Sigmoid colon (tissue), 7 donors: ENCODE data around the gene NOP10. TPM values are rescaled to one million over a fixed set of nuclear protein-coding genes. Genes with fewer than 3 reads are reported as not detected.

ENCODE experiments used
- DNase-seq: peaks from one replicate; pipeline ENCODE4 v3.0.0-alpha.2; 2019
- H3K27ac ChIP-seq, 4 donors: fragments of 200-600 bp; sonication (generic); one replicate each; pipeline ENCODE4 v1.5.1; 2016 to 2019; ENCODE audit warnings: mild to moderate bottlenecking in 1 of 4
- H3K27me3 ChIP-seq, 3 donors: fragments of 200-600 bp; sonication (generic); one replicate each; pipeline ENCODE4 v1.5.1; 2019; ENCODE audit warnings: mild to moderate bottlenecking in 1 of 3
- H3K36me3 ChIP-seq, 4 donors: fragments of 200-600 bp; sonication (generic); one replicate each; pipeline ENCODE4 v1.5.1; 2016 to 2019
- H3K4me1 ChIP-seq, 4 donors: fragments of 200-600 bp; sonication (generic); one replicate each; pipeline ENCODE4 v1.5.1; 2017 to 2019
- H3K4me3 ChIP-seq, 4 donors: fragments of 200-600 bp; sonication (generic); one replicate each; pipeline ENCODE4 v1.5.1; 2017 to 2019; ENCODE audit warnings: mild to moderate bottlenecking in 2 of 4, moderate library complexity in 1 of 4
- H3K9me3 ChIP-seq, 4 donors: fragments of 200-600 bp in 3 of 4; sonication (generic) in 3 of 4; one replicate each; pipeline versions ENCODE4 v1.5.1 to v1.6.1; 2013 to 2019
- CTCF ChIP-seq, 4 experiments: fragments of 450-650 bp in 3 of 4; fragments of 200-600 bp in 1 of 4; IDR thresholded peaks; one replicate each; pipeline ENCODE4 v1.5.1; 2016 to 2019; ENCODE audit warnings: antibody characterized with exemption in 4 of 4, mild to moderate bottlenecking in 3 of 4, moderate library complexity in 2 of 4
- EP300 ChIP-seq, 4 donors: sonication (generic); formaldehyde crosslinking; IDR thresholded peaks; one replicate each; pipeline ENCODE4 v1.6.1; 2017; ENCODE audit warnings: antibody characterized with exemption in 4 of 4
- POLR2A ChIP-seq, 2 donors: fragments of 450-650 bp; IDR thresholded peaks; one replicate each; pipeline ENCODE4 v1.6.1; 2016; ENCODE audit warnings: antibody characterized with exemption in 2 of 2, mild to moderate bottlenecking in 2 of 2, moderate library complexity in 2 of 2
- POLR2AphosphoS5 ChIP-seq, 4 donors: sonication (generic); formaldehyde crosslinking; IDR thresholded peaks; one replicate each; pipeline ENCODE4 v1.6.1; 2017; ENCODE audit warnings: antibody characterized with exemption in 4 of 4
- WGBS, 2 donors: extraction: QIAGEN DNeasy Blood & Tissue Kit; methylation state at CpG; one replicate each; pipeline ENCODE4 v1.1.7; 2013; 5-methylcytosine and 5-hydroxymethylcytosine counted together
- intact Hi-C: fragments of 100-400 bp; cut with DNase I; formaldehyde crosslinking; loops from one replicate; pipeline ENCODE4 v1.15.1; 2023
- polyA plus RNA-seq, 3 donors: library from polyadenylated mRNA; stranded (reverse); fragments of 200-250 nt; gene quantifications; one replicate each; pipeline ENCODE4 v1.2.3, GENCODE V29; 2013
- total RNA-seq, 4 donors: library from RNA; depleted of rRNA; stranded (reverse); fragments of >200 nt; gene quantifications; one replicate each; pipeline ENCODE4 v1.1.0, GENCODE V29; 2016
- donor health status: healthy with polysubstance abuse.
- donor health status: Bipolar disorder and iron deficiency.
- donor health status: healthy.

Gene NOP10
- total and polyA plus RNA-seq, 7 donors, result 67.6 to 532 (median 160) TPM

- Histone ChIP-seq H3K36me3 (peaks cover 0 to 6% (median 0%) of the 10 kb centered on the region in 4 donors), H3K4me3 (no peak overlapping the region), H3K4me1 (no peaks in the 10 kb centered on the region), H3K27ac (no peak overlapping the region), H3K27me3 (no peaks in the 10 kb centered on the region), H3K9me3 (no peaks in the 10 kb centered on the region)
- 47 to 92% methylated on average over 4 of the region's 4 CpGs for WGBS, 2 donors
- TF ChIP-seq POLR2AphosphoS5 (IDR thresholded peaks at IDR 0.05), result no peak
- no peak for TF ChIP-seq EP300 (IDR thresholded peaks at IDR 0.05)
- TF ChIP-seq CTCF (IDR thresholded peaks at IDR 0.05), result no peak
- no peak for TF ChIP-seq POLR2A (IDR thresholded peaks at IDR 0.05)
- DNase-seq, result no peak
- intact Hi-C loops, result no loop called here
Observed at GRCh38 chr15:34327906-34328305, 15.0 kb downstream of the NOP10 start.

GRCh38 chr15:34325368-34325767, 17.6 kb downstream of the NOP10 start:
- H3K9me3 ChIP-seq, result no peaks in the 10 kb centered on the region
- TF ChIP-seq POLR2AphosphoS5 (IDR thresholded peaks at IDR 0.05), result no peak
- TF ChIP-seq CTCF (IDR thresholded peaks at IDR 0.05), result no peak
- TF ChIP-seq POLR2A (IDR thresholded peaks at IDR 0.05), result no peak
- no peak for TF ChIP-seq EP300 (IDR thresholded peaks at IDR 0.05)
- H3K27ac ChIP-seq, result no peak overlapping the region
- no peaks in the 10 kb centered on the region for H3K4me1 ChIP-seq
- DNase-seq, result no peak
- intact Hi-C loops, result no loop called here
- no peaks in the 10 kb centered on the region for H3K27me3 ChIP-seq
- H3K4me3 ChIP-seq, result no peak overlapping the region
- no peaks in the 10 kb centered on the region for H3K36me3 ChIP-seq

DNA sequence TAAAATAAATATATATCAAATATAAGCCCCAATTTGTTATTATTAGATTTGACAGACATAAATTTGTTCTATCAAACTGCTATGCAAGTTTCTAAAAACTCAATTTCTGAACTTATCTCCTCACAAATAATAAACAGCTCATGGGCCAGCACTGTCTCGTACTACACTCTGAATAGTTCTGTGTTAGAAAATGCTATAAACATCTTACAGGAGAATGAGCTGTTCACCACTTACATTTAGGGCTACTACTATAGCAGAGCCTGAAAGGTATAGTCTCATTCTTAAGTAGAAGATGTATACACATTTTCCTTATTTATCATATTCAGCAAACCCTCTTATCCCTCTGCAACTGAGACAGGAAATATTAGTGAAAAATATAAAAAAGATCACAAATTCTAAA, 18.0 kb downstream of the NOP10 start:
- Histone ChIP-seq H3K27ac (no peak overlapping the region), H3K36me3 (no peaks in the 10 kb centered on the region), H3K9me3 (no peaks in the 10 kb centered on the region), H3K4me3 (no peak overlapping the region), H3K4me1 (no peaks in the 10 kb centered on the region), H3K27me3 (no peaks in the 10 kb centered on the region)
- WGBS, 2 donors, result 92 to 95% methylated on average over 1 of the region's 1 CpG
- intact Hi-C loops, result no loop called here
- DNase-seq, result no peak
- TF ChIP-seq POLR2AphosphoS5 (IDR thresholded peaks at IDR 0.05), result no peak
- TF ChIP-seq EP300 (IDR thresholded peaks at IDR 0.05), result no peak
- TF ChIP-seq CTCF (IDR thresholded peaks at IDR 0.05), result no peak
- no peak for TF ChIP-seq POLR2A (IDR thresholded peaks at IDR 0.05)

- TF ChIP-seq POLR2AphosphoS5 (IDR thresholded peaks at IDR 0.05) (no peak), EP300 (IDR thresholded peaks at IDR 0.05) (no peak), POLR2A (IDR thresholded peaks at IDR 0.05) (no peak), CTCF (IDR thresholded peaks at IDR 0.05) (no peak)
- no peaks in the 10 kb centered on the region for H3K36me3 ChIP-seq
- WGBS, 2 donors, result 96 to 98% methylated on average over 10 of the region's 10 CpGs
Observed at GRCh38 chr15:34323217-34323616, 19.7 kb downstream of the NOP10 start.

More at GRCh38 chr15:34323217-34323616, 19.7 kb downstream of the NOP10 start:
- Histone ChIP-seq H3K27me3 (no peaks in the 10 kb centered on the region), H3K4me3 (no peak overlapping the region), H3K4me1 (peaks cover 0 to 7% (median 2%) of the 10 kb centered on the region in 4 donors), H3K27ac (no peak overlapping the region), H3K9me3 (no peaks in the 10 kb centered on the region)
- intact Hi-C loops, result no loop called here
- DNase-seq, result no peak
